ENCODE measurements around the gene CFAP91. TPM values are rescaled to one million over a fixed set of nuclear protein-coding genes. Genes with fewer than 3 reads are reported as not detected.

CFAP91 gene
- total RNA-seq, 1 donor from 2014 or later = not detected

GRCh38 chr3:119664850-119665379 is 37.9 kb upstream of the CFAP91 start:
- no peak overlapping the region for H3K27ac Mint-ChIP-seq (ENCODE audit: unreplicated experiment)
- no peak for DNase-seq (ENCODE audit: low spot score)
- H3K4me1 Mint-ChIP-seq (ENCODE audit: low read depth) = peaks cover 11% of the 10 kb centered on the region
- no peak overlapping the region for H3K4me3 Mint-ChIP-seq (ENCODE audit: unreplicated experiment)
- TF ChIP-seq CTCF (IDR thresholded peaks at IDR 0.05) = no peak
- no peaks in the 10 kb centered on the region for H3K27me3 Mint-ChIP-seq (ENCODE audit: low read depth)
- no peaks in the 10 kb centered on the region for H3K9me3 Mint-ChIP-seq (ENCODE audit: low read depth)
- no peaks in the 10 kb centered on the region for H3K36me3 Mint-ChIP-seq (ENCODE audit: low read depth)

GRCh38 chr3:119665954-119666559 is 36.8 kb upstream of the CFAP91 start:
- Mint-ChIP-seq H3K9me3 (ENCODE audit: low read depth) (no peaks in the 10 kb centered on the region), H3K27me3 (ENCODE audit: low read depth) (no peaks in the 10 kb centered on the region), H3K36me3 (ENCODE audit: low read depth) (peaks cover 4% of the 10 kb centered on the region), H3K4me1 (ENCODE audit: low read depth) (peaks cover 9% of the 10 kb centered on the region), H3K4me3 (ENCODE audit: unreplicated experiment) (no peak overlapping the region), H3K27ac (ENCODE audit: unreplicated experiment) (no peak overlapping the region)
- DNase-seq (ENCODE audit: low spot score) = no peak
- no peak for TF ChIP-seq CTCF (IDR thresholded peaks at IDR 0.05)

- no peak overlapping the region for H3K27ac Mint-ChIP-seq (ENCODE audit: unreplicated experiment)
- H3K27me3 Mint-ChIP-seq (ENCODE audit: low read depth) = no peaks in the 10 kb centered on the region
- no peak for DNase-seq (ENCODE audit: low spot score)
- peaks cover 6% of the 10 kb centered on the region for H3K4me1 Mint-ChIP-seq (ENCODE audit: low read depth)
- H3K36me3 Mint-ChIP-seq (ENCODE audit: low read depth) = peaks cover 9% of the 10 kb centered on the region
- no peak for TF ChIP-seq CTCF (IDR thresholded peaks at IDR 0.05)
- no peaks in the 10 kb centered on the region for H3K9me3 Mint-ChIP-seq (ENCODE audit: low read depth)
- no peak overlapping the region for H3K4me3 Mint-ChIP-seq (ENCODE audit: unreplicated experiment)
These were observed 32.8 kb upstream of the CFAP91 start for GRCh38 chr3:119669906-119670570.

- H3K27me3 Mint-ChIP-seq (ENCODE audit: low read depth) = no peaks in the 10 kb centered on the region
- peaks cover 9% of the 10 kb centered on the region for H3K36me3 Mint-ChIP-seq (ENCODE audit: low read depth)
- H3K4me3 Mint-ChIP-seq (ENCODE audit: unreplicated experiment) = no peak overlapping the region
- DNase-seq (ENCODE audit: low spot score) = no peak
- H3K27ac Mint-ChIP-seq (ENCODE audit: unreplicated experiment) = no peak overlapping the region
- no peaks in the 10 kb centered on the region for H3K9me3 Mint-ChIP-seq (ENCODE audit: low read depth)
- no peak for TF ChIP-seq CTCF (IDR thresholded peaks at IDR 0.05)
- peaks cover 28% of the 10 kb centered on the region for H3K4me1 Mint-ChIP-seq (ENCODE audit: low read depth)
These were observed 30.0 kb upstream of the CFAP91 start for GRCh38 chr3:119672776-119673175.

- no peak for TF ChIP-seq CTCF (IDR thresholded peaks at IDR 0.05)
- H3K27ac Mint-ChIP-seq (ENCODE audit: unreplicated experiment) = no peak overlapping the region
- DNase-seq (ENCODE audit: low spot score) = no peak
- no peaks in the 10 kb centered on the region for H3K27me3 Mint-ChIP-seq (ENCODE audit: low read depth)
- no peak overlapping the region for H3K4me3 Mint-ChIP-seq (ENCODE audit: unreplicated experiment)
- H3K9me3 Mint-ChIP-seq (ENCODE audit: low read depth) = no peaks in the 10 kb centered on the region
- H3K36me3 Mint-ChIP-seq (ENCODE audit: low read depth) = peaks cover 9% of the 10 kb centered on the region
- peaks cover 29% of the 10 kb centered on the region for H3K4me1 Mint-ChIP-seq (ENCODE audit: low read depth)
These were observed 28.9 kb upstream of the CFAP91 start for GRCh38 chr3:119673875-119674274.
